A549 (cell line): Measurements from ENCODE around the gene STK16. TPM values are rescaled to one million over a fixed set of nuclear protein-coding genes. Genes with fewer than 3 reads are reported as not detected.

Experiments used
- ATAC-seq, 2 experiments: fragments of 200-7000 bp in 1 of 2; fragments of >200 bp in 1 of 2; cut with Nextera tagmentation in 1 of 2; cut with Tn5 transposase in 1 of 2; 3 replicates each; pipeline versions ENCODE4 v1.8.0 to v1.9.1; 2018 to 2020; ENCODE audit warnings: mild to moderate bottlenecking in 1 of 2, moderate library complexity in 1 of 2
- CTCF ChIA-PET: fragments of 300-600 bp; sonication (Branson Sonifier 250); formaldehyde crosslinking; extraction: SDS; loops from one replicate; lab custom pipeline; 2021; ENCODE audit warnings: antibody characterized with exemption, inconsistent platforms; lab: Yijun Ruan, JAX
- POLR2A ChIA-PET: fragments of 350-600 bp; formaldehyde crosslinking; extraction: SDS; loops from one replicate; lab custom pipeline; 2021; ENCODE audit warnings: antibody characterized with exemption, inconsistent platforms; lab: Yijun Ruan, JAX
- DNase-seq, 2 experiments: peaks; one replicate each; pipeline versions ENCODE4 v3.0.0 to v3.0.0-alpha.2; 2011 to 2016; ENCODE audit warnings: low read depth in 1 of 2, low spot score in 1 of 2
- FAIRE-seq: peaks from 2 replicates; lab custom pipeline; 2011; peaks lifted over from hg19 to GRCh38; lab: Jason Lieb, UNC
- H3K27ac ChIP-seq, 2 experiments: fragments of >200 bp; sonication (Bioruptor Twin); formaldehyde crosslinking; 3 replicates each; pipeline ENCODE4 v1.5.1; 2016 to 2017
- H3K4me1 ChIP-seq: fragments of >200 bp; sonication (Bioruptor Twin); formaldehyde crosslinking; 3 replicates; pipeline ENCODE4 v1.6.1; 2016
- H3K4me2 ChIP-seq: fragments of >200 bp; sonication (Bioruptor Twin); formaldehyde crosslinking; 3 replicates; pipeline ENCODE4 v1.6.1; 2016
- H3K4me3 ChIP-seq: fragments of >200 bp; sonication (Bioruptor Twin); formaldehyde crosslinking; 3 replicates; pipeline ENCODE4 v1.5.1; 2016
- H3K9me3 ChIP-seq: fragments of >200 bp; sonication (Bioruptor Twin); formaldehyde crosslinking; 3 replicates; pipeline ENCODE4 v1.6.1; 2016
- CBX8 ChIP-seq: fragments of 200-600 bp; sonication (generic); IDR thresholded peaks from 2 replicates; pipeline ENCODE4 v1.6.1; 2016
- CEBPB ChIP-seq, 2 experiments: fragments of >200 bp in 1 of 2; sonication (Bioruptor Twin) in 1 of 2; formaldehyde crosslinking in 1 of 2; IDR thresholded peaks; 2 replicates each; pipeline ENCODE4 v1.6.1; 2012 to 2016
- EHF ChIP-seq: fragments of 250-450 bp; sonication (Bioruptor Pico); IDR thresholded peaks from 2 replicates; pipeline ENCODE4 v1.5.0; 2020; ENCODE audit warnings: mild to moderate bottlenecking
- EHMT2 ChIP-seq: fragments of 200-600 bp; sonication (generic); IDR thresholded peaks from 2 replicates; pipeline ENCODE4 v1.6.1; 2016; ENCODE audit warnings: antibody characterized with exemption, low read depth, mild to moderate bottlenecking, moderate library complexity
- EP300 ChIP-seq, 2 experiments: fragments of >200 bp; sonication (Bioruptor Twin); formaldehyde crosslinking; IDR thresholded peaks; 2 replicates in 1 of 2; 3 replicates in 1 of 2; pipeline ENCODE4 v1.6.1; 2016 to 2017
- ESRRA ChIP-seq: fragments of 150-350 bp; IDR thresholded peaks from 2 replicates; pipeline ENCODE4 v1.6.1; 2014; ENCODE audit warnings: mild to moderate bottlenecking, low read length, borderline replicate concordance
- FOXS1 ChIP-seq: fragments of 250-450 bp; sonication (Bioruptor Pico); IDR thresholded peaks from 2 replicates; pipeline ENCODE4 v1.5.0; 2020; ENCODE audit warnings: mild to moderate bottlenecking, moderate library complexity
- GATA3 ChIP-seq: IDR thresholded peaks from 2 replicates; pipeline ENCODE4 v1.6.1; 2012; ENCODE audit warnings: borderline replicate concordance
- HEYL ChIP-seq: fragments of 250-450 bp; sonication (Bioruptor Pico); IDR thresholded peaks from 2 replicates; pipeline ENCODE4 v1.8.0; 2021; ENCODE audit warnings: mild to moderate bottlenecking, moderate library complexity
- HOXB13 ChIP-seq: fragments of 250-450 bp; sonication (Bioruptor Pico); IDR thresholded peaks from 2 replicates; pipeline ENCODE4 v1.5.0; 2020; ENCODE audit warnings: low read depth, mild to moderate bottlenecking, moderate library complexity
- MAFK ChIP-seq: fragments of 450-650 bp; IDR thresholded peaks from 2 replicates; pipeline ENCODE4 v1.6.1; 2014; ENCODE audit not compliant: partially characterized antibody
- MYC ChIP-seq: IDR thresholded peaks from 2 replicates; pipeline ENCODE4 v1.6.1; 2012; ENCODE audit warnings: mild to moderate bottlenecking, inconsistent platforms, low read length, improper control_type of control experiment, borderline replicate concordance
- PHF8 ChIP-seq: fragments of 200-600 bp; sonication (generic); IDR thresholded peaks from 2 replicates; pipeline ENCODE4 v1.6.1; 2016; ENCODE audit warnings: low read depth, mild to moderate bottlenecking, antibody characterized with exemption, moderate library complexity, borderline replicate concordance
- POLR2A ChIP-seq: IDR thresholded peaks from 2 replicates; pipeline ENCODE4 v1.6.1; 2012; ENCODE audit warnings: mild to moderate bottlenecking, low read length
- POLR2AphosphoS2 ChIP-seq: conservative IDR thresholded peaks from 2 replicates; pipeline ENCODE4 v1.6.1; 2012; ENCODE audit warnings: low read length, improper control_type of control experiment, inconsistent platforms
- RAD21 ChIP-seq, 2 experiments: fragments of >200 bp in 1 of 2; sonication (Bioruptor Twin) in 1 of 2; formaldehyde crosslinking in 1 of 2; IDR thresholded peaks in 1 of 2; conservative IDR thresholded peaks in 1 of 2; 2 replicates in 1 of 2; 3 replicates in 1 of 2; pipeline ENCODE4 v1.6.1; 2012 to 2018; ENCODE audit warnings: inconsistent platforms in 1 of 2
- RARB ChIP-seq: fragments of 250-450 bp; sonication (Bioruptor Pico); IDR thresholded peaks from 2 replicates; pipeline ENCODE4 v1.8.0; 2021; ENCODE audit warnings: mild to moderate bottlenecking, moderate library complexity
- RFX5 ChIP-seq: fragments of 450-650 bp; IDR thresholded peaks from 2 replicates; pipeline ENCODE4 v1.7.1; 2014; ENCODE audit warnings: antibody characterized with exemption, mild to moderate bottlenecking, moderate library complexity
- TP53 ChIP-seq: fragments of 250-450 bp; sonication (Bioruptor Pico); IDR thresholded peaks from 2 replicates; pipeline ENCODE4 v1.5.0; 2021; ENCODE audit warnings: mild to moderate bottlenecking, moderate library complexity
- WGBS: methylation state at CpG from one replicate; pipeline ENCODE4 v1.1.6; 2017; ENCODE audit errors: missing lambda C conversion rate; 5-methylcytosine and 5-hydroxymethylcytosine counted together
- polyA plus RNA-seq, 4 experiments: library from polyadenylated mRNA; depleted of rRNA in 3 of 4; stranded (reverse); fragments of >200 nt; fragmentation: RNase III in 1 of 4; extraction: RNeasy Plus Mini Kit Qiagen cat#74134 plus additional on column Dnase treatment in 1 of 4; gene quantifications; 2 replicates in 3 of 4; 3 replicates in 1 of 4; pipeline ENCODE4 v1.2.3, GENCODE V29; 2011 to 2017
- TF ChIP-seq, protein P1 (sequence below): IDR thresholded peaks from 2 replicates; pipeline ENCODE4 v1.6.1; 2012
- TF ChIP-seq, protein P2 (sequence below): IDR thresholded peaks from 2 replicates; pipeline ENCODE4 v1.6.1; 2012; ENCODE audit warnings: low read depth, borderline replicate concordance
- TF ChIP-seq, protein P3 (sequence below): IDR thresholded peaks from 2 replicates; pipeline ENCODE4 v1.6.1; 2012
- TF ChIP-seq, protein P4 (sequence below): fragments of >200 bp; sonication (Bioruptor Twin); formaldehyde crosslinking; IDR thresholded peaks from 3 replicates; pipeline ENCODE4 v1.6.1; 2016
- TF ChIP-seq, protein P5 (sequence below): fragments of >200 bp; sonication (Bioruptor Twin); formaldehyde crosslinking; IDR thresholded peaks from 3 replicates; pipeline ENCODE4 v1.5.1; 2016
- TF ChIP-seq, protein P6 (sequence below): fragments of 200-600 bp; sonication (generic); IDR thresholded peaks from 2 replicates; pipeline ENCODE4 v1.6.1; 2016; ENCODE audit warnings: antibody characterized with exemption, mild to moderate bottlenecking, moderate library complexity

STK16 gene
- polyA plus RNA-seq, 2 of the 4 experiments (the other 2 are of a cell fraction), result 37.0 to 43.3 TPM

DNA sequence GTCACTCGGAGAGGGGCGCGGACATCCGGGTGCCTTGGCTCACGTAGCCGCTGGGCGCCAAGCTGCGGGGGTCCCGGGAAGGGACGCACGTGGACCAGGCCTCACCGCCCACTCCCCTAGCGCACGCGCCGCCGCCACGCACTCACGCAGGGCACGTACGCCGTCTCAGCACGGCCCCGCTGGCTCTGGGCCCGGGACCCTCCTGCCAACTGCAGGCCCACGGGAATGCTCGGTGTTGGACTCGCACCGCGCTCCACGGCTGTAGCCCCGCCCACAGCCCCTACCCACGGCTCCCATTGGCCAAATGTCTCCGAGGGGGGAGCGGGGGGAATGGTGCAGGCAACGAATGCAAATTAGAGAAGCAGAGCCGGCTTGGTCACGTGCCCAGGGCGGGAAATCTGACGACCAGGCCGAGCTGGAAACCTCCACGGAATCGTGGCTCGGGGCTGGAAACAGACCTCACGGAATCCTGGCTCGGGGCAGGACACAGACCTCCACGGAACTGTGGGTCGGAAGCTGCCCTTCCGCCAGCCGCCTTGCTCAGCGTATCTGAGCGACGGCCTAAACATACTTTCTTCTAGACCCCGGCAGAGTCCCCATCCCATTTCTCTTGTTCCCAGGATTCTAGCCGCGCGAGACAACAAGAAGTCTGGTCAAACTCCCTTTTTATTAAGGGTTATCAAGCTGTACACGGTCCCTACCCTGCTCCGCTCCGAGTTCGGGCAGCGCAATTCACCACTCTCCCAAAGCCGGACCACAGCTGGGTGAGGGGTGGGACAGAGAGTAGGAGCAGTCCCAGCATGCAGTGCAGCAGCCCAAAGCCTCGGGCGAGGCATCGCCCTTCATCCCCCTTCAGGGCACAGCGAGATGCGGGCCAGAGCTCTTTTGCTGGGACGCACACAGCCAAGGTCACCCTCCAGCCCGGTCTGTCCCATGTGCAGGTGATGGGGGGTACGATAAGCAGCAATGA, 26.3 kb upstream of the STK16 start, which contains the start of gene ABCB6 (continued):
- TF ChIP-seq, protein P1, sequence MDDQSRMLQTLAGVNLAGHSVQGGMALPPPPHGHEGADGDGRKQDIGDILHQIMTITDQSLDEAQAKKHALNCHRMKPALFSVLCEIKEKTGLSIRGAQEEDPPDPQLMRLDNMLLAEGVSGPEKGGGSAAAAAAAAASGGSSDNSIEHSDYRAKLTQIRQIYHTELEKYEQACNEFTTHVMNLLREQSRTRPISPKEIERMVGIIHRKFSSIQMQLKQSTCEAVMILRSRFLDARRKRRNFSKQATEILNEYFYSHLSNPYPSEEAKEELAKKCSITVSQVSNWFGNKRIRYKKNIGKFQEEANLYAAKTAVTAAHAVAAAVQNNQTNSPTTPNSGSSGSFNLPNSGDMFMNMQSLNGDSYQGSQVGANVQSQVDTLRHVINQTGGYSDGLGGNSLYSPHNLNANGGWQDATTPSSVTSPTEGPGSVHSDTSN, result peak; percentile 35
- TF ChIP-seq, protein P2, sequence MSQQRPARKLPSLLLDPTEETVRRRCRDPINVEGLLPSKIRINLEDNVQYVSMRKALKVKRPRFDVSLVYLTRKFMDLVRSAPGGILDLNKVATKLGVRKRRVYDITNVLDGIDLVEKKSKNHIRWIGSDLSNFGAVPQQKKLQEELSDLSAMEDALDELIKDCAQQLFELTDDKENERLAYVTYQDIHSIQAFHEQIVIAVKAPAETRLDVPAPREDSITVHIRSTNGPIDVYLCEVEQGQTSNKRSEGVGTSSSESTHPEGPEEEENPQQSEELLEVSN, result peak; percentile 99
- TF ChIP-seq TP53 (CRISPR knock-in tag) (0 out of 2 replicates have a peak, but pooled peaks have one; percentile 12), EHMT2 (no peak), MYC (peak; percentile 74)
- TF ChIP-seq, protein P3, sequence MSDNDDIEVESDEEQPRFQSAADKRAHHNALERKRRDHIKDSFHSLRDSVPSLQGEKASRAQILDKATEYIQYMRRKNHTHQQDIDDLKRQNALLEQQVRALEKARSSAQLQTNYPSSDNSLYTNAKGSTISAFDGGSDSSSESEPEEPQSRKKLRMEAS, result peak; percentile 97

DNA sequence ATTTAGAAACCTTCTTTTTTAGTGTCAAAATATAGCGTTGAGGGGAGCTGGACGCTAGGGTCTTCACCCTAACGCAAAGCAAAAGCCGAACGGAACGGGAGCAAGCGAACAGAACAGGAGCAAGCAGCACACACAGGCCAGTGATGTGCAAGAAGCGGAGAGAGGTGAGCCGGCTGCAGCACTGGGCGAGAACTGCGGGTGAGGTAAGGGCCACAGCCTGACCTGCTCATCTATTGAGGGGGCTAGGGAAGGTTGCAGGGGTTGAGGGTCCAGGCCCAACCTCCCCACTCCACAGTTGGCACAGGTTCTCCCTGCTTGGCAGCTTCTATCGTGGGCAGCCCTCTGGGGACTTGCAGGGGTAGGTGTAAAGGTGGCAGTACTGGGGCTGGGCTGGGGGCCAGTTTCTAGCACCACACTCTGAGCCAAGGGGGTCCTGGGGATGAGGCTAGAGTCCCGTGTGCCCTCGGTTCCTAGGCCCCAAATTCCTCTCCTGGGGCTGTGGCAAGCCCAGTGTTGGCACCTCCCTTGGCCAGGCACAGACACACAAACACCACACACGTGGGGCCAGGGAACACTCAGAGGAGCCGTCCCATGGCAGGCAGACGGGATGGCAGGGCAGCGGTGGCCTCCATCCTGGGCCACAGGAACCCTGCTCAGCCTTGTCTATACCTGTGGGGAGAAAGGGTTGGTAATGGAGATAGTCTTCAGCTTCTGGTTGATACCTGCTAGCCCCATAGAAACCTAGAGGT, 25.3 kb upstream of the STK16 start:
- 96% methylated on average over 18 of the region's 18 CpGs for WGBS
- POLR2A ChIA-PET, result interaction anchor here (2.5 to 3.8 kb wide), 3 partner anchors 13 to 54 kb away, joined by 19 to 25 read pairs (median 22); partner anchors contain the start of gene ZFAND2B

More for the DNA sequence above, 25.3 kb upstream of the STK16 start:
- ATAC-seq (no peak), FAIRE-seq (no peak), DNase-seq (no peak)
- Histone ChIP-seq H3K4me3 (no peak overlapping the region), H3K27ac (no peak overlapping the region; a peak in 1 of 6 replicates), H3K4me1 (peaks cover 30% of the 10 kb centered on the region), H3K4me2 (no peak overlapping the region), H3K9me3 (no peaks in the 10 kb centered on the region)
- CTCF ChIA-PET, result interaction anchor here (0.7 to 7.3 kb wide), 10 partner anchors 9 to 311 kb away, joined by 3 to 79 read pairs (median 4); partner anchors contain the start of genes ANKZF1, ATG9A and DNAJB2
- TF ChIP-seq HEYL (CRISPR knock-in tag) (no peak), RARB (CRISPR knock-in tag) (no peak), POLR2A (no peak), RFX5 (no peak), CEBPB (IDR thresholded peaks at IDR 0.05) (no peak), TP53 (CRISPR knock-in tag) (no peak), EP300 (IDR thresholded peaks at IDR 0.05) (no peak), ESRRA (no peak), EHF (CRISPR knock-in tag) (no peak), PHF8 (no peak), RAD21 (conservative IDR thresholded peaks at IDR 0.05 in 1 of 2, IDR thresholded peaks at IDR 0.05 in 1 of 2) (no peak), CBX8 (no peak), FOXS1 (CRISPR knock-in tag) (no peak), HOXB13 (CRISPR knock-in tag) (no peak), POLR2AphosphoS2 (no peak), MAFK (no peak), GATA3 (no peak)
- TF ChIP-seq, protein P4, sequence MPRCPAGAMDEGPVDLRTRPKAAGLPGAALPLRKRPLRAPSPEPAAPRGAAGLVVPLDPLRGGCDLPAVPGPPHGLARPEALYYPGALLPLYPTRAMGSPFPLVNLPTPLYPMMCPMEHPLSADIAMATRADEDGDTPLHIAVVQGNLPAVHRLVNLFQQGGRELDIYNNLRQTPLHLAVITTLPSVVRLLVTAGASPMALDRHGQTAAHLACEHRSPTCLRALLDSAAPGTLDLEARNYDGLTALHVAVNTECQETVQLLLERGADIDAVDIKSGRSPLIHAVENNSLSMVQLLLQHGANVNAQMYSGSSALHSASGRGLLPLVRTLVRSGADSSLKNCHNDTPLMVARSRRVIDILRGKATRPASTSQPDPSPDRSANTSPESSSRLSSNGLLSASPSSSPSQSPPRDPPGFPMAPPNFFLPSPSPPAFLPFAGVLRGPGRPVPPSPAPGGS, result no peak
- TF ChIP-seq, protein P5, sequence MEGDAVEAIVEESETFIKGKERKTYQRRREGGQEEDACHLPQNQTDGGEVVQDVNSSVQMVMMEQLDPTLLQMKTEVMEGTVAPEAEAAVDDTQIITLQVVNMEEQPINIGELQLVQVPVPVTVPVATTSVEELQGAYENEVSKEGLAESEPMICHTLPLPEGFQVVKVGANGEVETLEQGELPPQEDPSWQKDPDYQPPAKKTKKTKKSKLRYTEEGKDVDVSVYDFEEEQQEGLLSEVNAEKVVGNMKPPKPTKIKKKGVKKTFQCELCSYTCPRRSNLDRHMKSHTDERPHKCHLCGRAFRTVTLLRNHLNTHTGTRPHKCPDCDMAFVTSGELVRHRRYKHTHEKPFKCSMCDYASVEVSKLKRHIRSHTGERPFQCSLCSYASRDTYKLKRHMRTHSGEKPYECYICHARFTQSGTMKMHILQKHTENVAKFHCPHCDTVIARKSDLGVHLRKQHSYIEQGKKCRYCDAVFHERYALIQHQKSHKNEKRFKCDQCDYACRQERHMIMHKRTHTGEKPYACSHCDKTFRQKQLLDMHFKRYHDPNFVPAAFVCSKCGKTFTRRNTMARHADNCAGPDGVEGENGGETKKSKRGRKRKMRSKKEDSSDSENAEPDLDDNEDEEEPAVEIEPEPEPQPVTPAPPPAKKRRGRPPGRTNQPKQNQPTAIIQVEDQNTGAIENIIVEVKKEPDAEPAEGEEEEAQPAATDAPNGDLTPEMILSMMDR, result no peak
- TF ChIP-seq, protein P6, sequence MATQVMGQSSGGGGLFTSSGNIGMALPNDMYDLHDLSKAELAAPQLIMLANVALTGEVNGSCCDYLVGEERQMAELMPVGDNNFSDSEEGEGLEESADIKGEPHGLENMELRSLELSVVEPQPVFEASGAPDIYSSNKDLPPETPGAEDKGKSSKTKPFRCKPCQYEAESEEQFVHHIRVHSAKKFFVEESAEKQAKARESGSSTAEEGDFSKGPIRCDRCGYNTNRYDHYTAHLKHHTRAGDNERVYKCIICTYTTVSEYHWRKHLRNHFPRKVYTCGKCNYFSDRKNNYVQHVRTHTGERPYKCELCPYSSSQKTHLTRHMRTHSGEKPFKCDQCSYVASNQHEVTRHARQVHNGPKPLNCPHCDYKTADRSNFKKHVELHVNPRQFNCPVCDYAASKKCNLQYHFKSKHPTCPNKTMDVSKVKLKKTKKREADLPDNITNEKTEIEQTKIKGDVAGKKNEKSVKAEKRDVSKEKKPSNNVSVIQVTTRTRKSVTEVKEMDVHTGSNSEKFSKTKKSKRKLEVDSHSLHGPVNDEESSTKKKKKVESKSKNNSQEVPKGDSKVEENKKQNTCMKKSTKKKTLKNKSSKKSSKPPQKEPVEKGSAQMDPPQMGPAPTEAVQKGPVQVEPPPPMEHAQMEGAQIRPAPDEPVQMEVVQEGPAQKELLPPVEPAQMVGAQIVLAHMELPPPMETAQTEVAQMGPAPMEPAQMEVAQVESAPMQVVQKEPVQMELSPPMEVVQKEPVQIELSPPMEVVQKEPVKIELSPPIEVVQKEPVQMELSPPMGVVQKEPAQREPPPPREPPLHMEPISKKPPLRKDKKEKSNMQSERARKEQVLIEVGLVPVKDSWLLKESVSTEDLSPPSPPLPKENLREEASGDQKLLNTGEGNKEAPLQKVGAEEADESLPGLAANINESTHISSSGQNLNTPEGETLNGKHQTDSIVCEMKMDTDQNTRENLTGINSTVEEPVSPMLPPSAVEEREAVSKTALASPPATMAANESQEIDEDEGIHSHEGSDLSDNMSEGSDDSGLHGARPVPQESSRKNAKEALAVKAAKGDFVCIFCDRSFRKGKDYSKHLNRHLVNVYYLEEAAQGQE, result no peak
